Sciatic nerve (tissue), 2 donors: ENCODE data around the gene MED9. TPM values are rescaled to one million over a fixed set of nuclear protein-coding genes. Genes with fewer than 3 reads are reported as not detected.

Source experiments
- ATAC-seq: fragments of 200-7000 bp; cut with Tn5 transposase; one replicate; pipeline ENCODE4 v1.9.1; 2020; ENCODE audit warnings: mild to moderate bottlenecking, moderate library complexity
- DNase-seq: peaks from one replicate; pipeline ENCODE4 v3.0.0-alpha.2; 2020; ENCODE audit warnings: low spot score
- intact Hi-C: fragments of 100-400 bp; cut with DNase I; formaldehyde crosslinking; loops from one replicate; pipeline ENCODE4 v1.14.2; 2022
- total RNA-seq: library from RNA; stranded (reverse); fragmentation: NEBNext Ultra II Directional; extraction: Animal tissue kit (Norgen Biotek cat#: 25700); gene quantifications from one replicate; pipeline ENCODE4 v1.2.1, GENCODE V29; 2021
- donor health status: DM: no; HTN: no; CAD: no.
- donor health status: DM: no; HTN: no; CAD: no.

Gene MED9
- total RNA-seq, 1 donor from 2014 or later: 13.7 TPM

GRCh38 chr17:17497065-17497844 lies 20.5 kb downstream of the MED9 start:
- DNase-seq (peak; percentile 53), ATAC-seq (no peak)
- intact Hi-C loops: loop anchor here (5.0 to 10.0 kb wide), 2 partner anchors 140 to 148 kb away; no protein-coding TSS in a partner anchor

GRCh38 chr17:17497845-17498520 lies 21.2 kb downstream of the MED9 start:
- DNase-seq (peak; percentile 57), ATAC-seq (no peak)
- intact Hi-C loops: loop anchor here (5.0 to 10.0 kb wide), 2 partner anchors 141 to 147 kb away; no protein-coding TSS in a partner anchor

- ATAC-seq (no peak), DNase-seq (peak; percentile 39)
- intact Hi-C loops: loop anchor here (5.0 to 10.0 kb wide), 2 partner anchors 141 to 146 kb away; no protein-coding TSS in a partner anchor
Observed at GRCh38 chr17:17498606-17499301, 22.0 kb downstream of the MED9 start.

DNA sequence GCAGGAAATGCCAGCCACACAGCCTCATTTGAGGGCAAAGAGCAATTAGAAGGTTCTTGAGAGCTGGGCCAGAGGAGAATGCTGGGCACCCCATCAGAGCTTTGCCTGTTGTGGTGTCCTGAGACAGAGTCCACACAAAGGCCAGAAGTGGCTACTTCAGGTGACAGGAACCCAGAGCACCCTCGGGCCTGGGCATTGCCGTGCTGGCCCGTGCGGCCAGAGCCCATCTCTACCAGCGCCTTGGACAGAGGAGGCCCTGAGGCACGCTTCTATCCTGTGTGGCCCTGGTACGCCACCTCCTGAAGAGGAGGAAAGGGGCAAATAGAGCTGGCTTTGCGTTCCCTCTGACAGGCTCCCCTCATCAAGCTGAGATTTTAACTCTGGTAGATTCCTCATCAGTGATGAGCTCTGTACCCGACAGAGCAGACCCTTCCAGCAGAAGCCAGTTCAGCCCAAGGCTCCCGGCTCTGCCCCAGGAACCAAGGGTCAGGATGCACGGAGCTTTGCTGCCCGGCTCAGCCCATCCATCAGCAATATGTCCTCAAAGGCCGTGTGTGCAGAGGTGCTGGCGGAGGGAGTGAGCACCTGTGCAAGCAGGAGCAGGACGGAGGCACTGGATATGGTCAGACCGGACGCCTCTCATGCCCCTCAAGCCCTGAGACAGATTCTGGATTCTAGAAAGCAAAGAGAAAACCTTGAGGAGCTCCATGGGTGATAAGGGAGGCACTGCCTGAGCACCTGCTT lies 22.8 kb downstream of the MED9 start:
- intact Hi-C loops: loop anchor here (5.0 to 10.0 kb wide), 2 partner anchors 142 to 145 kb away; no protein-coding TSS in a partner anchor
- no peak for DNase-seq
- no peak for ATAC-seq

DNA sequence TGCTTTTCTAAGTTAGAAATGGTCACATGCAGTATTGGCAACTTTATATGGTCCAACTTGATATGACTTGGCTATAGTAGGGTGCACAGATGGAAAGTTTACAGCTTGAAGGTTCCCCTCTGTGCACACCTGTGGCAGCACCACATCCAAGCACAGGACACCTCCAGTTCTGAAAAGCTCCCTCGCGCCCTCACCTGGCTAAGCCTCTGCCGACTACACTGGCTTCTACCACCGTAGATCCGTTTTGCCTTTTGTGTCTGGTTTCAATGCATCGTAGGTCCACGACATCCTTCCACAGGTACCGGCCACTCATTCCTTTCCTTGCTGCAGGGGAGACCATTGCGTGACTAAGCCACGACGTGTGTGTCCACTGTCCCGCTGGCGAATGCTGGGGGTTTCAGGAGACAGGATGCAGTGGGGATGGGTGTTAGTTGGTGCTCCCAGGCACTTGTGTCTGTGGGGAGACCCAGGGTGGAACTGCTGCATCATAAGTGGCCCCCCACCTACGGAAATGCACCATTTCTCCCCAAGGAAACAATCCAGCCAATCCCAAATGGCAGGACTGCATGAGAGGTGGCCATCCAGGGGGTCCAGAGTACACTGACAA lies 24.3 kb downstream of the MED9 start:
- intact Hi-C loops: no loop called here
- DNase-seq (no peak), ATAC-seq (no peak)

DNA sequence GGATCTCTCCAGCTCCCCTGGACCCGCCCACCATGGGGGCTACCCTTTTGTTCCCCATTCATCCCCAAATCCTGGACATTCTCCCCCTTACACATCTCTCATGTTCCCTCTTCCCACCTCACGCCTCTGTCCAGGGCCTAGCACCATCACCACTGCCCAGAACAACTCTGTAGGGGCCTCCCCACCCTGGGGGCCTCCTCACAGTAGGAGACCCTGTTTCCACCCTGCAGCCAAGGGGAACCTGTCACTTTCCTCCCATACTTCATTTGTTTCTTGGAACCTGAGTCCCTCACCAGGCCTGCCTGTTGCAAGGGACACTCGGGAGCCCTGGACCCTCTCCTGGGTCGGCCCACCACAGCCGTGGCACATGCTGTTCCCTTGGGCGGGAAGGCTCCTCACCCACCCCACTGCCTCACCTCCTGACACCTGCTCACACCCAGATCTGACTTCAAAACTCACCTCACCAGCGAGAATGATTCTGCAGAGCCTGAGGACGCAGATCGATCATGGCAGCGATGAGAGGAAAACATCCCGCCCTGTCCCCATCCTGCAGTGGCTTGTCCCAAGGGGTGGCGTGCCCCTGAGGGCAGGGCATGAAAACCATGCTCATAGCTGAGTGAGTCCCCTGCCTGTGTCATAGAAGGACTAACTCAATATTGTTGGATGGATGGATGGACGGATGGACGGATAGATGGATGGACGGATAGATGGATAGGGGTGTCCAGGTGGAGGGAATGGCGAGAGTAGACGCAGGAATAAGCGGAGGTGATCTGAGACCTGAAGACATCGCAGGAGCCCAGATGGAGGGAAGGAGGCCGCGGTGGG lies 26.2 kb downstream of the MED9 start:
- ATAC-seq: no peak

DNA sequence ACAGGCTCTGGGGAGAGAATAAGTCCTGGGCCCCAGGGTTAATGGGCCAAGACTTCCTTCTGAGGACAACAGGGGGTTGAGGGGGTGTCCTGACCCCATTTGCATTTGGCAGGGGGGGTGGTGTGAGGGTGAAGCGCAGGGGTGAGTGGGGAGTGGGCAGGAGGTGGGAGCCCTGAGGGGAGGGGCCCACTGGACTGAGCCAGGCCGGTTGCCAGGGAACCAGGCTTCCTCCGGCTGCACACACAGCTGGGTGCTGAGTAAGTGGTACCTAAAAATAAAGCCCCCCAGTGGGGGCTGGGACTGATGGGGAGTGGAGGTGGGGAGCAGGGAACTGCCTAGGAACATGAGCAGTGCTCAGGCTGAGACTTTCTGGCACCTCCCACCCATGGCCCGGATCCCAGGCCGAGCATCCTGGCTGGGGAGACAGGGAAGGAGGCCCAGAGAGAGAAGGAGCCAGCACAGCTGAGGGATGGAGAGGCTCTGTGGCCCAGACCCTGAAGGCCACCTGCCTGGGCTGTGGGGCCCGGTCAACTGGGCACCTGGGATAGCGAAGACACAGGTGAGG lies 26.8 kb downstream of the MED9 start:
- intact Hi-C loops: no loop called here
- ATAC-seq (peak; percentile 22), DNase-seq (no peak)

More for the DNA sequence above, 26.2 kb downstream of the MED9 start:
- DNase-seq: no peak
- intact Hi-C loops: no loop called here

DNA sequence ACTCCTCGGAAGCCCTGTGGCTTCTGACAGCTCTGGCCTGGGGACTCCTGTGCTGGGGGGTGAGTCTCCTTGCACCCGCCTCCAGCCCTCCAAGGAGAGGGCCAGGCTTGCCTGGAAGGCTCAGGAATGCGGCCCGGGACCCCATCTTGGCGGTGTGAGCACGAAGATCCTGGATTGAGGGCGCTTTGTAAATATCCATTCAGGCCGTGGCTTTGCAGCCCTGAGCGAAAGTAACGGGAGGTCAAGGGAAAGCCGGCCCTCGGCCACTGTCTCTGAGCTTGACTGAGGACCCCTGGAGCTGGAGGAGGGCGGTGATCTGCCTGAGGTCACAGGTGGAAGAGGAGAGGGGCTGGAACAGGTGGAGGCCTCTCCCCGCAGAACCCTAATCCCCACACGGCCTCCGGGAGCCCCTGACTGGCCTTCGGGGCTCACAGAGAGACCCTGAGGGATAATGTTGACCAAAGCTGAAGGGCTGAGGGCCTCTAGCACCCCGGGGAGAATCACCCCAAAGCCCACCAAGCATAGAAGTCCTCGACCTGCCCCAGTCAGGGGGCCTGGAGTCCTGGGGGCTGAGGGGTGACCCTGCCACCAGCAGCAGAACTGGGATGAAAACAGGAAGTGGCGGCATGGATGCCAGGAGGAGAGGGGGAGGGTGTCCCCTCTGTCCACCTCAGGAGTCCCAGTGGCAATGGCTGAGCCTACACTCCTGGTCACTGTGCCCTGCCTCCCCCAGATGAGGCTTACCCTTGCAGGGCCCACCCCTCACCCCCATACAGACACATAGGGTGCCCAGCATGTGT lies 27.7 kb downstream of the MED9 start:
- intact Hi-C loops: no loop called here
- DNase-seq: no peak
- ATAC-seq: no peak

GRCh38 chr17:17505151-17505550 lies 28.4 kb downstream of the MED9 start:
- DNase-seq (no peak), ATAC-seq (no peak)
- intact Hi-C loops: no loop called here

DNA sequence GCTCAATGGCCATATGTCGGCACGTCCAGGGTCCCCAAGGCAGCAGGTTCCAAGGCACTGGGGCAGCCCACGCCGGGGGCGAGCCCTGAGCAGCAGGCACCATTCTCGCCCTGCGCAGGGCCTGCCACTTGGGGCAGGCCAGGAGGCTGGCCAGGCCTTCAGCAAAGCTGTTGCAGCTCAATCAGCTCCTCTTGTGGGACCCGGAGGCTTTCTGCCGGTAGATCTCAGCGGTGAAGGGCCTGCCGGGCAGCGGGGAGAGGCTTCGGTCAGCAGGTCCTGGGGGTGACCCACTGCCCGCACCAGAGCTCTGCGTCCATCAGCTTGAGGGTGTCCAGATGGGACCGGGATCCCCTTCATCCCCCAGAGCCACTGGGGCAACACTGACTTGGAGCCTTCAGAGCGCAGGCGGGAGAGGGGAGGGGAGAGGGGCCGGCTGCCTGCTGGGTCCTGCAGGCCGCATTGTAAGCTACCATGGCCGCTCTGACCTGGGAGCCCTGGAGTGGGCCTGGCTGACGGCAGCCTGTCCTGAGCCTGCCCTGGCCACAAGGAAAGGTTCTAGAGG lies 28.9 kb downstream of the MED9 start:
- intact Hi-C loops: no loop called here

DNA sequence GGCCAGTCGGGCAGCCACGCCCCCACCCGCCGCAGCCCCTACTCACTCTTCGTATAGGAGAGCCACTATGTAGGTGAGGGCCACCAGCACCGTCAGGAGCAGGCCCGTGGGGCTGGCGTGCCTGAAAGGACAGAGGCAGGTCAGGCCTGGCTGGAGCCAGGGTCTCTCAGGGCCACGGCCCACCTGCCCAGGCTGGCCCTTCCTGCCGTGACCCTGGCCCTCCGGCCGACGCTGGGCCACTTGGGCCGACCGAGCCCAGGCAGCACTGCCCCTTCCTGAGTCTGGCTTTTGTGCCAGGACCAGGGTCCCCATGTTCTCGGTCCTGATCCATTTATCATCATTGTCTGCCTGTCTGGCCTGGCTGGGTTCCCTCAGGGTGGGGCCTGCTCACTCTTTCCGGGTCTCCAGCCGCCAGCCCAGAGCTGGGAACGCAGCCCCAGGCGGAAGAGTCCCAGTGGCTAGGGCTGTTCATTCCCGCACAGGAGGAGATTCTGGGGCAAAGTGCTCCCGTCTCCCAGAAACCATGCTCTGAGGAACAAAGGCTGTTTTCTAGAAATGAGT lies 29.5 kb downstream of the MED9 start:
- DNase-seq (no peak), ATAC-seq (peak; percentile 20)
- intact Hi-C loops: no loop called here

More for the DNA sequence above, 28.9 kb downstream of the MED9 start:
- DNase-seq: no peak
- no peak for ATAC-seq

GRCh38 chr17:17506893-17507464 lies 30.2 kb downstream of the MED9 start:
- no peak for ATAC-seq

GRCh38 chr17:17507465-17508011 lies 30.7 kb downstream of the MED9 start:
- ATAC-seq (no peak), DNase-seq (no peak)
- intact Hi-C loops: no loop called here

More at GRCh38 chr17:17506893-17507464, 30.2 kb downstream of the MED9 start:
- no peak for DNase-seq
- intact Hi-C loops: no loop called here

DNA sequence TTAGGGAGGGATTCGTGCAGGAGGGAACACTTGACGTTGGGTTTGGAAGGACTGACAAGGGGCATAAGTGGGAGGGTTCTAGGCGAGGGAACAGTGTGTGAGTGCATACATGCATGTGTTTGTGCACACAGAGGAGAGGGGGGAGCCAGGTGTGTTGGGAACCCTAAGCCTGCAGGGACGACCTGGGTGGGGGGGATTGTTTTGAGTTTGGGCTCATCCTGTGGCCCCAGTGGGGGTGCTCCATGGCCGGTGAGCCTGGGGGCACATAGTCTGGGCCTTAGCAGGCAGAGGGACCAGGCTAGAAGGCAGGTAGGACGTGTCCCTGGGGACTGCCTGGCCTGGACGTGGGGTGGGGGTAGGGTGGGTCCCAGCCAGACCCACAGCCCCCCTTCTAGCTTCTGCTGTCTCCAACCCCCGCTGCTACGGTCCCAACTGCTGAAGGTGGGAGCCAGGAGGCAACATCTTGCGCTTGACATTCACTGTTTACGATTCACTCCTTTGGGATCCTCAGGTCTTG lies 31.3 kb downstream of the MED9 start:
- intact Hi-C loops: no loop called here
- DNase-seq (no peak), ATAC-seq (no peak)
